ENCODE measurements around the gene FGF18.
"Not testable (repeated sequence)": the region's sequence is repeated elsewhere in the genome, so short reads cannot be mapped to it uniquely, and the experiment has no call there.

The FGF18 gene

DNA sequence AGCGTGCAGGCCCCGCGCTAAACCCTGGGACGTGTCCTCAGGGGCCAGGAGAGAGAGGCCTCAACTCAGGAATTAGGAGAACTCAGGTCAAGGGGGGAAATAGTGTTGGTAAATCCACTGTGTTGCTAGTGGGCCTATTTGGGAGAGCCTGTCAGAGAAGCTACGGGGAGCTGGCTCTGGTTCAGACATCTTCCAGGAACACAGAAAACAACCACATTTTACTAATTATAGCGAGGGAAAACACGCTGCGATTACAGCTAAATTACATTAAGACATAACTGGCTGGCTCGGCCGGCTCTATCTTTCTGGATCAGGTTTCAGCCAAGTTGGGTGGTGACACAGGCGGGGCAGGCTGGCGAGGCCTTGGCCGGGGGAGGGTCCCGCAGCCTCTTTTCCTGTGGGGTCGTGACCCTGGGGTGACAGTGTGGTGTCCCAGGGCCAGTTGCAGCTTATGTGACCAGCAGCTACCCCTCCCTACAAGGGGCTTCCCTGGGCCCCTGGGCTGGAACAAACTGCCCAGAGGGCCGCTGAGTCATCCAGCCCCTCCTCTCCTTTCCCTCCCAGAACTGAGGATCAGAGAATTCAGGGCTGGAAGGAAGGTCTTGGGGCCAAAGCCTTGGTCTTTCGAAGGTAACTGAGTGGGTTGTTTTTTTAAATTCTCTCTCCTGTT, 75.1 kb downstream of the FGF18 start:
- H3K4me3 ChIP-seq (ENCODE audit: low read depth, low read length): no peak overlapping the region

DNA sequence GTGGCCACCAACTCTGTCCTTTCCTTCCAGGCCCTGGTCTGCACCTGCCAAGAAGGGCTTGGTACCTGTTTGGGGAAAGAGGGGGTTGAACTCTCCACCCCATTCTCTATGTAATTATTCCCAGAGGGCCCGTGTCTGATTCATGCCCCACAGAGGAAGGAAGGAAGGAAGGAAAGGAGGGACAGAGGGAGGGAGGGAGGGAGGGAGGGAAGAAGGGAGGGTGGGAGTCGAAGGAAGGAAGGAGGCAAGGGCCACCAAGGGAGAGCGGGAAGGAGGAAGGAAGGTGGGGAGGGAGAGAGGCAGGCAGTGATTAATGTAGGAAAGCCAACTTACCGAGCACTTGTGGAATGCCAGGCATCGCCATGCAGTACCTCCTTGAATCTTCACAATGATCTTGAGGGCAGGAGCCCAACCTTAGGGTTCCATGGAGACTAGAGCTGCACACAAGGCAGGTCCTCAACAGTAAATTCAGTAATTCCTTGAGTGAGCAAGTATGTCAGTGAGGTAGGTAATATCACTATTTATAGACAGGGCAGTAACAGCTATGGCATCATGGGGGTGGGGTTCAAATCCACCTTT, 75.8 kb downstream of the FGF18 start:
- no peak overlapping the region for H3K4me3 ChIP-seq (ENCODE audit: low read depth, low read length)

DNA sequence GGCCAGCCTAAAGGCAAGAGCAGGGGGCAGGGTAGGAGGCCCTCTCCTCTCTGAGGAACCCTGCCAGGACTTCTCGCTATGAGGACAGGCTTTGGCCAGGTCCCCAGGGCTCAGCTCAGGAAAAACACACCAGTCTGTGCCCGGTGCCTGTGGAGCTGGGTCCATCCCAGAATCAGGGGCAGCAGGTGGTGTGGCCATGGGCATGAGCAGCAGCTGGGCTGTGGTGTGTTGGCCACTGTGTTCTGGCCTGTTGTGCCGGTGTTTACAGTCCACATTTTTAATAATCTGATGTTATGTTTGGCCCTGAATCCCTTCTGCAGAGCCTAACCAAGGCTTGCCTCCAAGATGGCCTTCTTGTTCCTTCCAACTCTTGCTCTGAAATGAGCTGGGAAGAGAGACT, 77.0 kb downstream of the FGF18 start:
- no peak overlapping the region for H3K4me3 ChIP-seq (ENCODE audit: low read depth, low read length)

DNA sequence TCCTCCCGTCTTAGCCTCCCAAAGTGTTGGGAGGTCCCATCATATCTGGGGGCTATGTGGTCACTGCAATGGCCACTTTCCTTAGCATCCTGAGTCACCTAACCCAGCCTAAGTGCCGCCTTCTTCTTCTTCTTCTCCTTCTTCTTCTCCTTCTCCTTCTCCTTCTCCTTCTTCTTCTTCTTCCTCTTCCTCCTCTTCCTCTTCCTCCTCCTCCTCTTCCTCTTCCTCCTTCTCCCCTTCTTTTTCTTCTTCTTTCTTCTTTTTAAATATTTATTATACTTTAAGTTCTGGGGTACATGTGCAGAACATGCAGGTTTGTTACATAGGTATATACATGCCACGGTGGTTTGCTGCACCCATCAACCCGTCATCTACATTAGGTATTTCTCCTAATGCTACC, 78.0 kb downstream of the FGF18 start:
- H3K4me3 ChIP-seq (ENCODE audit: low read depth, low read length): not testable (repeated sequence)

DNA sequence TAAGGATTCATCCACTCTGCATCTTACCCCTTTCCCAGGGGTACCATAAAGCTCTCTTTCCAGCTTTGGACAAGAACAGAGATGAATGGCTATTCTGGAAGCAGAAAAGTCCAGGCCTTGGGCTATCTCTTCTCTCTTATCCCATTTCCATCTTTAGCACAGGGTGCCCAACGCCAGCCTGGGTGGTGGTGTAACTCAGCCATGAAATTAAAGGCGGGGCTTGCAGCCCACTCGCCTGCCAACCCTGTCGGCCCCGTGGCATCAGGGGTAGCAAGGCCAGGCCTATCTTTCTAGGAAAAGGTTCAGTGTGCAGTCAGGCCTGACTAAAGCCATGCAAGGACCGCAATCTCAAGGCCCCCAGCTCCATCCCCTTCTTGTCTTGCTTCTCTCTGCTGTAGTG, 78.7 kb downstream of the FGF18 start:
- no peak overlapping the region for H3K4me3 ChIP-seq (ENCODE audit: low read depth, low read length)

DNA sequence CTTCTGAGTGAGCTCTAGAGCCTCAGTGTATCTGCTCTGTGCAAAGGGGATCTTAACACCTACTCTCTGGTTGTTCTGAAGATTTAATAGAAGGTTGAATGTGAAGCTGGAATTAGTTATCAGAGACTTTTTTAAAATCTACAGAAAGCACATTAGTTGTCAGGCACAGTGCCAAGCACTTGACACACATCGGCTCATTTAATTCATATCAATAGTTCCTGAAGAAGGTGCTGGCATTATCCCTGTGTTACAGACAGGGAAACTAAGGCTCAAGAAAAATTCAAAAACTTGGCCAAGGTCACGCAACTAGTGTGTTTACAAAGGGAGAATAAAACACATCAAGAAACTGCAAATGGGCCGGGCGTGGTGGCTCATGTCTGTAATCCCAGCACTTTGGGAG, 80.2 kb downstream of the FGF18 start:
- H3K4me3 ChIP-seq (ENCODE audit: low read depth, low read length): no peak overlapping the region

DNA sequence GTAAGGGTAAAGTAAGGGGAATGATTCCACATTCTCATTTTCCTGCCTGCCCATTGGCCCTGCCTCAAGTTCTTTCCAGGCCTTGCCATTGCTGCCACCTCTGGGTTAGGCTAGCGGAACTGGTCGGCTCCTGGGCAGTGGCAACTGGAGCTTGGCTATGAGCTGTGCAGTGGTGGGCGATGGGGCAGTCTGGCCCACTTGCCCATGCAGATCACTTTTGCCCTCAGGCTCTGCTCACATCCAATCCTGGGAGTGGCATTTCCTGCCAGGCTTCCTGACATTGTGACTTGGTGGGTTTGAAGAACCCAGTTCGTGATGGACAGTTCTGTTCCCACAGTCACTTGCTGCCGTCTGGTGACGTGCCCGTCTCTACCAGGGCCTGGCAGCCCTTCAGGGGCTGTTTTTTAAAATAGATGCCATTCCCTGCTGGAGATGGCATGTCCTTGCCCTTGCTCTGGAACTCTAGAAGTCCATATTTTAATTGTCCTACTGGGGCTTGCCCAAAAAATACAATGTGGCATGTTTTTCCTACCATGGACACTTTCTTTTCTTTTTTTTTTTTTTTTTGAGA, 86.1 kb downstream of the FGF18 start:
- H3K4me3 ChIP-seq (ENCODE audit: low read depth, low read length): no peak overlapping the region

DNA sequence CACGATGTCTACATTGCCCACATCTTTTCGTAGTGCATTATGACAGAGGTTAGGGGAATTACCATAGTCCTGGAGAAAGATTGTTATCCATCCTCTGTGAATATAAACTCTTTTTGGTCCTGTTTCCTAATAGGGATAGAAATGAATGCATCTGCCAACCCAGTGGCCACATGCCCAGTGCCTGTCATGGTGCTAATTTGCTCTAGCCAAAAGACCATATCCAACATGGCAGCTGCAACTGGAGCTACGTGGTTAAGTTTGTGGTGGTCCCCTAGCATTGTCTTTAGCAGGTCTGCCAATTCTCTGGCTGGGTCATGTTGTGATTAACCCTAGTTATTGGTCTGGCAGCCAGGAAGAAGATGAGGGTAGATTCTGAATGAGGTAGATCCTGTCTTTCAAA, 87.5 kb downstream of the FGF18 start:
- H3K4me3 ChIP-seq (ENCODE audit: low read depth, low read length): no peak overlapping the region
